HCT116 (cell line): ENCODE measurements around the gene PLXNB3. TPM values are rescaled to one million over a fixed set of nuclear protein-coding genes. Genes with fewer than 3 reads are reported as not detected.

ENCODE experiments used
- ATAC-seq: fragments of 200-7000 bp; cut with Tn5 transposase; 2 replicates; pipeline ENCODE4 v1.9.1; 2020; ENCODE audit warnings: mild to moderate bottlenecking, moderate library complexity
- BruUV-seq: library from RNA; stranded (reverse); fragments of 400-500 nt; replicated peaks from 2 replicates; lab custom pipeline; 2021; lab: Mats Ljungman, UMichigan
- CTCF ChIA-PET: fragments of 300-600 bp; sonication (Branson Sonifier 250); formaldehyde crosslinking; loops from one replicate; lab custom pipeline; 2021; ENCODE audit warnings: antibody characterized with exemption; lab: Charles Lee
- POLR2A ChIA-PET: fragments of 300-600, 350-600 bp; sonication (Branson Sonifier 250); formaldehyde crosslinking; loops from one replicate; lab custom pipeline; 2021; ENCODE audit warnings: antibody characterized with exemption; lab: Charles Lee
- RAD21 ChIA-PET, 2 experiments: fragments of 300-600 bp; sonication (Branson Sonifier 250); formaldehyde crosslinking; loops; one replicate each; lab custom pipeline; 2023; ENCODE audit warnings: low total read pairs in 2 of 2; ENCODE audit not compliant: uncharacterized antibody in 2 of 2, unreplicated experiment in 2 of 2, low non-redundant PET in 1 of 2; lab: Charles Lee
- DNase-seq: peaks from one replicate; pipeline ENCODE4 v3.0.0-alpha.2; 2010; ENCODE audit warnings: low read depth, low spot score
- H2AFZ ChIP-seq: fragments of 200-600 bp; shearing (Covaris generic), sonication (generic); 2 replicates; pipeline ENCODE4 v1.6.1; 2017; ENCODE audit warnings: low read depth, mixed run types, mixed read lengths, antibody characterized with exemption, low read length; ENCODE audit not compliant: poor library complexity, severe bottlenecking
- H3K27ac ChIP-seq: 2 replicates; pipeline ENCODE4 v1.5.1; 2012; ENCODE audit warnings: low read depth, low read length
- H3K27me3 ChIP-seq: fragments of 200-600 bp; sonication (generic); 2 replicates; pipeline ENCODE4 v1.6.1; 2016; ENCODE audit warnings: mixed run types, low read length, mixed read lengths; ENCODE audit not compliant: insufficient read depth
- H3K36me3 ChIP-seq, 2 experiments: fragments of 200-500 bp in 1 of 2; fragments of 200-600 bp in 1 of 2; sonication (Bioruptor generic) in 1 of 2; sonication (generic) in 1 of 2; 2 replicates each; pipeline versions ENCODE4 v1.5.1 to v1.6.1; 2014 to 2016; ENCODE audit warnings: low read length in 2 of 2, inconsistent platforms in 1 of 2, mixed read lengths in 1 of 2, mixed run types in 1 of 2; ENCODE audit not compliant: insufficient read depth in 2 of 2, control insufficient read depth in 1 of 2
- H3K4me1 ChIP-seq, 2 experiments: fragments of 200-600 bp in 1 of 2; sonication (generic) in 1 of 2; 2 replicates each; pipeline versions ENCODE4 v1.5.1 to v1.6.1; 2012 to 2017; ENCODE audit warnings: low read length in 2 of 2, inconsistent platforms in 1 of 2, mild to moderate bottlenecking in 1 of 2, mixed read lengths in 1 of 2, mixed run types in 1 of 2, moderate library complexity in 1 of 2; ENCODE audit not compliant: insufficient read depth in 2 of 2, control insufficient read depth in 1 of 2
- H3K4me2 ChIP-seq: fragments of 200-600 bp; sonication (generic); 2 replicates; pipeline ENCODE4 v1.6.1; 2017; ENCODE audit warnings: mixed run types, low read length, mixed read lengths
- H3K4me3 ChIP-seq, 2 experiments: fragments of 200-600 bp in 1 of 2; sonication (generic) in 1 of 2; replicated peaks in 1 of 2; 2 replicates each; pipeline ENCODE4 v1.5.1; 2011 to 2016; ENCODE audit warnings: low read length in 2 of 2, control low read depth in 1 of 2, low read depth in 1 of 2, mild to moderate bottlenecking in 1 of 2, mixed read lengths in 1 of 2, mixed run types in 1 of 2
- H3K79me2 ChIP-seq: fragments of 200-600 bp; sonication (generic); 2 replicates; pipeline ENCODE4 v1.6.1; 2017; ENCODE audit warnings: mild to moderate bottlenecking, mixed run types, low read length, moderate library complexity, mixed read lengths; ENCODE audit not compliant: insufficient read depth
- H3K9ac ChIP-seq: fragments of 200-600 bp; sonication (generic); 2 replicates; pipeline ENCODE4 v1.6.1; 2016; ENCODE audit warnings: low read length, mixed read lengths
- H3K9me2 ChIP-seq: fragments of 200-600 bp; sonication (generic), shearing (Covaris generic); 2 replicates; pipeline ENCODE4 v1.6.1; 2017; ENCODE audit warnings: mixed run types, mild to moderate bottlenecking, moderate library complexity; ENCODE audit not compliant: insufficient read depth
- H3K9me3 ChIP-seq, 2 experiments: fragments of 200-500 bp in 1 of 2; fragments of 200-600 bp in 1 of 2; sonication (Bioruptor generic) in 1 of 2; sonication (generic) in 1 of 2; 2 replicates each; pipeline ENCODE4 v1.6.1; 2014 to 2017; ENCODE audit warnings: low read length in 2 of 2, mixed read lengths in 2 of 2, inconsistent platforms in 1 of 2, low read depth in 1 of 2, mild to moderate bottlenecking in 1 of 2, mixed run types in 1 of 2, moderate library complexity in 1 of 2; ENCODE audit not compliant: control insufficient read depth in 1 of 2, insufficient read depth in 1 of 2
- H4K20me1 ChIP-seq: fragments of 200-600 bp; sonication (generic), shearing (Covaris generic); 2 replicates; pipeline ENCODE4 v1.6.1; 2017; ENCODE audit warnings: mixed run types, mild to moderate bottlenecking, moderate library complexity; ENCODE audit not compliant: insufficient read depth
- EGR1 ChIP-seq: IDR thresholded peaks from 2 replicates; pipeline ENCODE4 v1.6.1; 2012; ENCODE audit warnings: low read depth
- EZH2 ChIP-seq: fragments of 200-600 bp; sonication (generic); IDR thresholded peaks from 2 replicates; pipeline ENCODE4 v1.6.1; 2017; ENCODE audit warnings: antibody characterized with exemption, mixed run types
- JUND ChIP-seq: IDR thresholded peaks from 2 replicates; pipeline ENCODE4 v1.6.1; 2012
- POLR2AphosphoS5 ChIP-seq: IDR thresholded peaks from 2 replicates; pipeline ENCODE4 v1.6.1; 2011; ENCODE audit warnings: mild to moderate bottlenecking, low read depth, low read length, moderate library complexity
- REST ChIP-seq: IDR thresholded peaks from 2 replicates; pipeline ENCODE4 v1.6.1; 2012; ENCODE audit warnings: low read depth
- SIN3A ChIP-seq: IDR thresholded peaks from 2 replicates; pipeline ENCODE4 v1.6.1; 2012; ENCODE audit warnings: low read depth
- TCF7L2 ChIP-seq: IDR thresholded peaks from 2 replicates; pipeline ENCODE4 v1.7.0; 2011; ENCODE audit warnings: borderline replicate concordance, inconsistent platforms; ENCODE audit not compliant: insufficient read depth, insufficient read length; ENCODE audit errors: extremely low read depth
- YY1 ChIP-seq: IDR thresholded peaks from 2 replicates; pipeline ENCODE4 v1.6.1; 2011; ENCODE audit warnings: low read length, low read depth, moderate library complexity, mild to moderate bottlenecking; ENCODE audit not compliant: insufficient replicate concordance; ENCODE audit errors: extremely low read depth
- ZBTB33 ChIP-seq: IDR thresholded peaks from 2 replicates; pipeline ENCODE4 v1.6.1; 2011; ENCODE audit warnings: mild to moderate bottlenecking, low read length, moderate library complexity; ENCODE audit not compliant: insufficient replicate concordance; ENCODE audit errors: extremely low read depth
- ZNF274 ChIP-seq: fragments of 200-500 bp; sonication (Bioruptor generic); IDR thresholded peaks from 2 replicates; pipeline ENCODE4 v1.6.1; 2014; ENCODE audit warnings: mild to moderate bottlenecking, low read depth, low read length, inconsistent platforms
- intact Hi-C: fragments of 100-400 bp; cut with micrococcal nuclease; formaldehyde crosslinking; loops from 2 replicates; pipeline ENCODE4 v1.10.0; 2022
- total RNA-seq: library from RNA; stranded (reverse); gene quantifications from one replicate; pipeline ENCODE4 v1.2.1, GENCODE V29; 2021; ENCODE audit not compliant: unreplicated experiment

Gene PLXNB3
- total RNA-seq, 1 experiment from 2014 or later: 4.8 TPM

- H3K9me3 ChIP-seq: no peaks in the 10 kb centered on the region
- H3K4me2 ChIP-seq: no peak overlapping the region
- RAD21 ChIA-PET: interaction anchor here in 1 of 2 experiments (0.6 kb wide), 1 partner anchor 85 kb away, joined by 3 read pairs; no protein-coding TSS in a partner anchor
- H3K9me2 ChIP-seq: no peaks in the 10 kb centered on the region
- peak; percentile 40; the same call in 1 of the 2 replicates for ATAC-seq
- CTCF ChIA-PET: no interaction called here
- no TSS peak for BruUV-seq
- peaks cover 9% of the 10 kb centered on the region; the same call in 1 of the 2 replicates for H3K79me2 ChIP-seq
- H4K20me1 ChIP-seq: no peaks in the 10 kb centered on the region
- H3K4me3 ChIP-seq: no peak overlapping the region
- no peaks in the 10 kb centered on the region for H3K27me3 ChIP-seq
- H3K36me3 ChIP-seq: peaks cover 0 to 6% of the 10 kb centered on the region in 2 experiments; a peak in 1 of 4 replicates
- no peak overlapping the region for H2AFZ ChIP-seq
- TF ChIP-seq POLR2AphosphoS5 (no peak), EZH2 (no peak)
- H3K27ac ChIP-seq: no peak overlapping the region
- POLR2A ChIA-PET: no interaction called here
- DNase-seq: no peak
- H3K4me1 ChIP-seq: peaks cover 0 to 3% of the 10 kb centered on the region in 2 experiments; a peak in 1 of 4 replicates
- intact Hi-C loops: no loop called here
- no peak overlapping the region for H3K9ac ChIP-seq
Measured at GRCh38 chrX:153800746-153801145, 36.7 kb downstream of the PLXNB3 start.

GRCh38 chrX:153801669-153802068 lies 37.6 kb downstream of the PLXNB3 start:
- Histone ChIP-seq H3K36me3 (peaks cover 0 to 6% of the 10 kb centered on the region in 2 experiments; a peak in 1 of 4 replicates), H3K79me2 (peaks cover under 1% of the 10 kb centered on the region; the same call in 1 of the 2 replicates), H3K4me2 (no peak overlapping the region), H2AFZ (no peak overlapping the region), H3K9me2 (no peaks in the 10 kb centered on the region), H3K9ac (no peak overlapping the region), H3K27me3 (no peaks in the 10 kb centered on the region), H3K9me3 (no peaks in the 10 kb centered on the region), H3K27ac (no peak overlapping the region), H3K4me1 (no peaks in the 10 kb centered on the region), H3K4me3 (no peak overlapping the region), H4K20me1 (no peaks in the 10 kb centered on the region)
- TF ChIP-seq REST: no peak
- TF ChIP-seq EGR1: no peak
- TF ChIP-seq TCF7L2: no peak
- TF ChIP-seq YY1: no peak
- TF ChIP-seq SIN3A: no peak
- no peak for TF ChIP-seq JUND
- TF ChIP-seq ZBTB33: no peak
- no peak for TF ChIP-seq ZNF274
- BruUV-seq: no TSS peak
- ATAC-seq (no peak), DNase-seq (no peak)
- CTCF ChIA-PET: no interaction called here
- RAD21 ChIA-PET: no interaction called here
- POLR2A ChIA-PET: no interaction called here
- intact Hi-C loops: no loop called here
